ENCODE data around the gene RAPGEF4. TPM values are rescaled to one million over a fixed set of nuclear protein-coding genes. Genes with fewer than 3 reads are reported as not detected.
"Not testable (repeated sequence)": the region's sequence is repeated elsewhere in the genome, so short reads cannot be mapped to it uniquely, and the experiment has no call there.

The RAPGEF4 gene
- polyA plus RNA-seq, 4 donors, result 5.8 to 13.0 (median 9.6) TPM

DNA sequence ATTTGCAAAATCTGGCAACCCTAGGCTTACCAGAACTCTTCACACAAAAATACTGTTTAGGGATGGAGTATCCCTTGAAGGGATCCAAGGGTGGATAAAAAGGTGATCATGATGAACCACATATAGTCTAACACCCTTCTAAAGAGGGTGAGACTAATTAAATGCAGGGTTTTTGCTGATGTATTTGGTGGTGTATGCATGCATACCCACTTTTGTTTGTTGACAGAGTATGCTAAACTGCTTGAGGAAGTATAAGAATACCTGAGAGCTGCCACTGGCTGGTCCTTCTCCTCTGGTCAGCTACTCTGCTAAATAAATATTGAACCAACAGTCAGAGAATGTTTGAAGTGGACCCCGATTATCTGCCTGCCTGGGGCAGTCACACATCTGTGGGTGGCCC lies 34.2 kb downstream of the RAPGEF4 start:
- DNase-seq (ENCODE audit: low read depth in 4 of 4, low spot score in 3 of 4), result no peak

DNA sequence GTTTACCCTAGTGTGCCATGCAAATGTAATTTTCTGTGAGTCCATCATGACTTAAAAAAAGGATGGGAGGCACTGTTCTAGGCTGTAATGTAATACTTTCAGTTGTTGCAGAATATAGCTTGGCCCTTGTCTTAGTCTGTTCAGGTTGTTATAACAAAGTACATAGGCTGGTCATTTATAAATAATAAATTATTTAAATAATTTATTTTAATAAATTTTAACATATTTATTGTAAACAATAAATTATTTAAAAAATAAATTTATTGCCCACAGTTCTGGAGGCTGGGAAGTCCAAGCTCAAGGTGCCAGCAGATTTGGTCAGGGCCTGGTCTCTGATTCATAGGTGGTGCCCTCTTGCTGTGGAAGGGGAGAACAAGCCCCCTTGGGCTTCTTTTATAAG lies 35.2 kb downstream of the RAPGEF4 start:
- no peak for DNase-seq (ENCODE audit: low read depth in 4 of 4, low spot score in 3 of 4)

DNA sequence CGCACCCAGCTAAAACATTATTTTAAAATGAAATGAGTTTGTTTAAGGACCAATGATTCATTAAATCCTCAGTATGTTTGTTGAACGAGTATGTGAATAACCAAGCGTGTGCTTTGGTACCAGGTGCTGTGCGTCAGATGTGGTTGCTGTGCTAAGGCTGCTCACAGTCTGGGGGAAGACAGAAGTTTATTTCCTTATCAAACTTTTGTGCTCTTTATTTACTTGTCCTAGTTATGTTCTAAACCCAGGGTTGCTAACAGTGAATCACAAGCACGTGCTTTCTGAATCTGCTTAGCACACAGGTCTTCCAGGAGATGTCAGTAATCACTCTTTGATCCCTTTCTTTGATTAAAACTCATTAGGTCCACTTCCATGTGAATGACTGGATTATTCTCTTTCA lies 37.0 kb downstream of the RAPGEF4 start:
- DNase-seq (ENCODE audit: low read depth in 4 of 4, low spot score in 3 of 4), result no peak

DNA sequence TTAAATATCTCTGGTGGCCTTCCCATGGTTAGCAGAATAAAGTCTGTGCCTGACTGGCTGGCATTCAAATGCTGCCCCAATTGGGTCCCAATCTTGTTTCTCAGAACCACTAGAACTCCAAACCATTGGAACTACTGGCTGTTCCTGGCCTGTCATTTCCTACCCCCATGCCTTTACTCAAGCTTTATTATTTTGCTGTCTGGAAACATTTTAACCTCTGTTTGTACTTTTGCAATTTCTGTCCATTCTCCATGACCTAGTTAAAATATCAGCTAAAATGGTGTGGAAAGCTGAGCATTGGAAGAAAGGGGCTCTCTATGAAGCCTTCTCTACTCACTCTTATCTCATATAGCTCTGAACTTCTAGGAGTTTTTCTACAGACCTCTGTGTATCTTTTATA lies 38.7 kb downstream of the RAPGEF4 start:
- DNase-seq (ENCODE audit: low read depth in 4 of 4, low spot score in 3 of 4), result no peak

DNA sequence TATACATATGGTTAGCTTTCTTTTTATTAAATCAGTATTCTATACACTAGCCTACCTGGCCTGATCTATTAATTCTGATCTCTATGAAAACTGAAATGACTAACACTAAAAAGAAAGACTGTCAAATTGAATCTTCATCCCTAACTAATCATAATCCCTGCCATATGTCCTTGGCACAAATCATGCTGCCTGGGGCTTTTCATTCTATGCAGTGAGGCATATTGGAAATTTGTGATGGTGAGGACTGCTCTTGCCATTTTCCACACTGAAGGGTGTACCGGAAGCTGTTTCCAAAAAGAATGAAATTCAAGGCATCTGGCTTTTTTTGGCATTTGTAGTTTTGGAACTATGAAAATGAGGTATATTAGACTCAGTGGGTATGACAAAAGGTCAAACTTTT lies 39.7 kb downstream of the RAPGEF4 start:
- DNase-seq (ENCODE audit: low read depth in 4 of 4, low spot score in 3 of 4), result no peak

DNA sequence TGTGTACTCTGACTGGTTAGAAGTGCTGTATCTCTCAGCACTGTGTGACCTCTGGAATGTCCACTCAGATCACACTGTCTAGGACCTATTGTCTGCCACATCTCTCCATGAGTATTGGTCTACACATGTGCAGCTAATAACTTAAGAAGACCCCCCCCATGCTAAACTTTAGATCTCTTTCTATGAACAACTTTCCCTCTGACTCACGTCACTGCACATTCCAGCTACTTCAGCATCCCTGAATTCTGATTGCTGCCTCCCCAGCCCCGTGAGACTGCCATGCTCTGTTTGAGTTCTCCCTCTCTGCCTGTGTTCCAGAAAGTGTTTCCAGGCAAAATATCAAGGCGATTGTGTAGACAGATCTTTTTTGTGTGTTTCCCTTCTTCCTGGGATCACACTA lies 41.8 kb downstream of the RAPGEF4 start:
- no peak for DNase-seq (ENCODE audit: low read depth in 4 of 4, low spot score in 3 of 4)

DNA sequence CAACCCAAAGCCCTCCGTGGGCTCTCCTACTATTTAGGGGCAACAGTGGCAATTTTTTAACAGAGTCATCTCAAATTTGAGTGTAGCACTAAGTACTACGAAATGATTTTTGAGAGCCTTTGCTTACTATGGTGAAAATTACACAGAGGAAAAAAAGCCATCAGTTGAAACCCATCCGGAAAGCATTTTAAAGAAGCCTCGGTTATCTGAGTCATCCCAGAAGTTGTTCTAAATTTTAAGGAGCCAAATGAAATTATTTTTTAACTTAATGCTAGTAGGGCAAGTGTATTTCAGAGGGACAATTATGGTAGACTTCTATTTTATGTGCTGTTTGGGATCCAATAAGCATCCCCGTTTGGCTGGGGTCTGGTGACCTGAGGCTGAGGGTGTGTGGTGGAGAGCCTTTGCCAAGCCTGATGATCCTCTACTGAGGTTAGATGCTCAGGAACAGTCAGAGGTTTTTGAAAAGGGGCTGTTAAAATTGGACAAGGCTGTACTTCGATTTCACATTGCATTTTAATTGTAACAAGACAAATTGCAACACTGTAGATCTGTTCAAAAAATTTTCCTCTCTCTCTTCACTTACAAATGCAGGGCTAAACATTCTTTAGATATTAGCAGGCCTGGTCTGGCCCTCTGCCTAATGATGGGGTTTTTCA lies 47.0 kb downstream of the RAPGEF4 start:
- DNase-seq (ENCODE audit: low read depth in 4 of 4, low spot score in 3 of 4), result no peak

DNA sequence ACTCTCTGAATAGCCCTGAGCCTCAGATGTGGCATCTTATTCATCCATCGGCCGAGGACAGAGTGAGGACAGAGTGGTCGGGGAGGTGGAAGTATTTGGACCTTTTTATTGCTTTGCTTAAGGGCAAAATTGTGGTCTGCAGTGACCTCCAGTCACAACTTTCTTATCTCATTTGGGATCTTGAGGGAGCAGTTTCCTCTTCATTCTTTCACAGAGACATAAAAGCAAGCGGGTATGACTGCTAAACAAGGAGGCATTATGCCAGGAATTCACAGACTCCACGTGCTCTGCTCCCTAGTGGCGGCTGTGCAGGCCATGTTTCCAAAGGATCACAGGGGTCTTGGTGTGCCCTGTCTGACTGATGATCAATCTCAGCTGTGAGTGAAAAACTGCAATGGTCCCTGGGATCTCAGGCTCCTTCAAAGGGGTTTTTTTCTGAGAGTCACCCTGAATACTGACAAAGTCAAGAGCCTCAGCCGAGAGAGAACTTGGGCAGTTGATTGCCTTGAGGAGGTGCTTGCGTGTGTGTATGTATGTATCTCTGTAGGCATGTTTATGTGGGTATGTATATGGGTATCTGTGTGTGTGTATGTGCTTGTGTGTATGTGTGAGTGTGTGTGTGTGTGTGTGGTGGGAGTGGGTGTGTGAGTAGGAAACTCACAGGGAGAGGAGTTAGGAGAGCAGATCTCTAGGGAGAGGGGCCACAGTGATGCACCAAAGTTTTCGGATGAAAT lies 47.7 kb downstream of the RAPGEF4 start:
- DNase-seq (ENCODE audit: low read depth in 4 of 4, low spot score in 3 of 4), result peak in 1 of 4 donors; percentile 8

DNA sequence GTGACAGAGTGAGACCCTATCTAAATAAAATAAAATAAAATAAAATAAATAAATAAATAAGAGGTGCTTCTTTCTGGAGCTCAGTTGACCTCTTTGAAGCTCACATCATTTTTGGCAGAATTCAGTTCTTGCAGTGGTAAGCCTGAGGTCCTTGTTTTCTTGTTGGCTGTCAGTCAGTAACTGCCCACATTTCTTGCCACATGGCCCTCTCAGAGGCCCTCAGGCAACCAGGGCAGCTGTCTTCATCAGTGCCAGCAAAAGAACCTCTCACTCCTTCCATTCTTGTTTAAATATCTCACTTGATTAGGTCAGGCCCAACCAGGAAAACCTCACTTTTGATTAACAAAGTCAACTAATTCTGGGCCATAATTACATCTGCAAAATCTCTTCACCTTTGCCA lies 53.2 kb downstream of the RAPGEF4 start:
- no peak for DNase-seq (ENCODE audit: low read depth in 4 of 4, low spot score in 3 of 4)

DNA sequence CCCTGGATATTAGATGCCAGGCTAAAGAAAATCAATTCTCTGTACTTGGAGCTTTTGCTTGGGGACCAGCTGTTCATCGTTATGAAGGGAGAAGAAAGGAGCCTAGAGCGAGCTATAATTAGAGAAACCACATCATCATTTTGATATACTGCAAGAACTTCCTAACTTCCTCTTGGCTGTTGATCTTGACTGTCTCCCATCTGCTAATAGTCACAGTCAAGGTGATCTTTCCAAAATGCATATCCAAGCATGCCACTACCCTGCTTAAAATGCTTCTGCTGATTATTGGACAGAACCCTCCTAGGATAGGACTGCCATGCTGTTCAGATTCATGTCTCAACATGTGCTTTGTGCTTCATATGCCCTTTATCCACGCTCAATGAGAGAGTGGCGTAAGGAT lies 54.8 kb downstream of the RAPGEF4 start:
- no peak for DNase-seq (ENCODE audit: low read depth in 4 of 4, low spot score in 3 of 4)

DNA sequence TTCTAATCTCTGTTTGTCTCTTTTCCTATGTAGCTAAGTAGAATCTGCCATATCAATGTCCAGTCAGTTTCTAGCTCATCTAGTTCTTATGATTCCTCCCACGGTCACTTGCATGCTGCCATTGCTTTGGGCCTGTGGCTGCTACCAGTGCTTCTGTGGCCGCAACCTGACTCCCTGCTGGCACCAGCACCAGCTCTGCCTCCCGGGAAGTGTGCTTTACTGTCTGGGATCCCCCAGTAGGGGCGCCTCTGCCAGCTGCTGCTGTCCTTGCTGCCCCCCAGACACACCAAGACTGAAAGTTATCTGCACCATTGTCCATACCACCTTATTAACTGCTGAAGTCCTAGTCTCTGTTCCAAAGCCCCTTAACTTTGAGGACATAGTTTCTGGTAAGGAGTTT lies 56.3 kb downstream of the RAPGEF4 start:
- DNase-seq (ENCODE audit: low read depth in 4 of 4, low spot score in 3 of 4), result no peak

DNA sequence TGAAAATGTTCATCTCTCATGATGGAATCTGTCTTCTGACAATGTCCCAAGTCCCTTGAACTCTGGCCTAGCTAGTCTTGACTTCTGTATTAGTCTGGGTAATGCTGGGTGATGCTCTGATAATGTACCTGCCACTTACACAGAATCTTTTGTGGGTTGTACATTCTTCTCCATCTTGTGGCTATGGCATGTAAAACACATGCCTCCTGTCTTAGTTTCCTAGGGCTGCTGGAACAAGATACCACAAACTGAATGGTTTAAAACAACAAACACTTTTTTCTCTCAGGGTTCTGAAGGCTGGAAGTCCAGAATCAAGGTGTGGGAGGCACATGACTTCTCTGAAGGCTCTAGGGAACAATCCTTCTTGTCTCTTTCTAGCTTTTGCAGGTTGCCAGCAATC lies 57.1 kb downstream of the RAPGEF4 start:
- no peak for DNase-seq (ENCODE audit: low read depth in 4 of 4, low spot score in 3 of 4)

DNA sequence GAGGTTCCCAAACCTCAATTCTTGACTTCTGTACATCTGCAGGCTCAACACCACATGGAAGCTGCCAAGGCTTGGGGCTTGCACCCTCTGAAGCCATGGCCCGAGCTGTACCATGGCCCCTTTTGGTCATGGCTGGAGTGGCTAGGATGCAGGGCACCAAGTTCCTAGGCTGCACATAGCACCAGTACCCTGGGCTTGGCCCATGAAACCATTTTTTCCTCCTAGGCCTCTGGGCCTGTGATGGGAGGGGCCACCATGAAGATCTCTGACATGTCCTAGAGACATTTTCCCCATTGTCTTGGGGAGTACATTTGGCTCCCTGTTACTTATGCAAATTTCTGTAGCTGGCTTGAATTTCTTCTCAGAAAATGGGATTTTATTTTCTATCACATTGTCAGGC lies 67.7 kb downstream of the RAPGEF4 start:
- not testable (repeated sequence) for DNase-seq (ENCODE audit: low read depth in 4 of 4, low spot score in 3 of 4)

DNA sequence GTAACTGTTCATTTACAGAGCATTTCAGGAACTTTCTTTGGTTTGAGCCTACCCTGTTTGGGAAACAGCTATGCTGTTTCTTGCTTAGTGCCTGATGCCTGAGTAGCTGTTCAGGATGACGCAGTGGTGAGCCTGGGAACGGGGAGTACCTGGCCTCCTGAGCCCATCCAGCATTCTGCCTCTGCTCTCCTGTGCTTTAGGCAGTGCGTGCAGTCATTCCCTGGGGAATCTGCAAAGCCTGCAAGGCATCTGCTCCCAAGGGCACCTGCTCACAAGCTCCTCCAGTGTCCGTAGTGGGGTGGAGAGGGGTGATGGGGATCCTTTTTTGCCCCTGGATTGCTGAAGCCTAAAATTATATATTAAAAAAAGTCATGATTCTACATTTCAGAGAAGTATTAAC lies 68.8 kb downstream of the RAPGEF4 start:
- no peak for DNase-seq (ENCODE audit: low read depth in 4 of 4, low spot score in 3 of 4)

DNA sequence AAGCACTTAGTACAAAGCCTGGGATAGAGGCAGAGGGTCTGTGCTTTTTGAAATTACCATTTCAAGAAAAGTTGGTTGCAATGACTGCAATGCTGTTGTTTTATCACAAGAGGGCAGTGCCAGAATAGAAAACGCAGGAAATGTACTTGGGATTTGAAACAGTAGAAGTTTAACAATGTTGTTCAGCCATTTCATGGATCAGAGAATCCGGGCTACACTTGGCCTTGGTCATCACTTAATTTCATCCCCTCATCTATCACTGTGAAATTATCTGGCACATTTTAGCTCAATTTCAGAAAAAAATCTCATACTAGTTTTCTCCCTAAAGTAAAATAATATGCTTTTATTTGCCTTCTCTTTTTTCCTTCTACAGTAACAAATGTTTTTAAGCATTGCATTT lies 70.8 kb downstream of the RAPGEF4 start:
- peak in 1 of 4 donors; percentile 37 for DNase-seq (ENCODE audit: low read depth in 4 of 4, low spot score in 3 of 4)

DNA sequence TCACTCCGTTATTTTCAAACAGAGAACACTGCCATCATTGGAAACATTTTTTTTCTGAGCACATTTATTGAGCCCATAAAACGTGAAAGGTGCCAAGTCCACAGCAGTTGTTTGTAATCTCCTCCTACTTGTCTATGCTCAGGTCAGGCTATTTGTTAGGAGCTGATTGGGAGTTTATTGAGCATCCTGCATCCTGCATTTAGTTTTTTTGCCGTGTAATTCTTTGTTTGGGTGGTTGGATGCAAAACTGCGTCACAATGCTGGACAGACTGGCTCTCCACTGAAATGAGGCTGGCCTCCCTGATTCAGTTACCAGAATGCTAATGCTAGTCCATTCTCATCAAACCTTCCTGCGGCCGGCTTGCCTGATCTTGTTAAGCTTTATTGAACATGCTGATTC lies 71.4 kb downstream of the RAPGEF4 start:
- no peak for DNase-seq (ENCODE audit: low read depth in 4 of 4, low spot score in 3 of 4)

DNA sequence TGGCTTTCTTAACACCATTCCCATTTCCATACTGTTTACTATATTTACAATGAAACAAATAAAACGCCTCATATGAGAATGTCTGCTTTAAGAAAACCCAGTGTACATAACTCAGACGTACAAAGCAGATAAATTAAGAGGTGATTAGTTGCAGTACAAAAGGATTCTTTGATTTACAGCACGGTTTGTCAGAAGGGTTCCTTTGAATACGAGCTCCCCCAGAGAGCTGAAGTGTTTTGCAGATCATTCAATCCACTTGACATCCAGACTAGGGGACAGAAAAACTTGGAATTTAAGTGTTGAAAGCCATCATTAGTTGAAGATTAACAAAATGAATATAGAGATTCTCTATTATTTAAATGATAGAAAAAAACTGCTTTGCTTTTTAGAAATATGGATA lies 72.5 kb downstream of the RAPGEF4 start:
- no peak for DNase-seq (ENCODE audit: low read depth in 4 of 4, low spot score in 3 of 4)

DNA sequence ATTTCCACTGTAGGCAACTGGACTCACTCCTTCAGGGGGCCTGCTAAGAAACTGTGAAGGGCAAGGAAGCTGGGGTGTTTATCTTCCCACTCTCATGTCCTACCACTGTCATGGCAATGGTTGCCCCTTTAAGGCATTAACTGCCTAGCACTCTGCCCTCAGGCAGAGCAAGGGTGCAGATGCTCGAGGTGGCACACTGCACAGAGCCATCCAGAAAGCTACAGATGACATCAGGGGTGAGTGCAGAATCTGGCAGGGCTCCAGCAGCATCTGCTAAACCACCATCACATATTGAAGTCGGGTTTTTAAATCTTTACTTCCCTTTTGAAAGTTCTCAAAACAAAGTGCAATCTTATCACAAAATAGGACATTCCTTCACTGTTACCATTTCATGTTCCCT lies 75.4 kb downstream of the RAPGEF4 start:
- DNase-seq (ENCODE audit: low read depth in 4 of 4, low spot score in 3 of 4), result no peak

DNA sequence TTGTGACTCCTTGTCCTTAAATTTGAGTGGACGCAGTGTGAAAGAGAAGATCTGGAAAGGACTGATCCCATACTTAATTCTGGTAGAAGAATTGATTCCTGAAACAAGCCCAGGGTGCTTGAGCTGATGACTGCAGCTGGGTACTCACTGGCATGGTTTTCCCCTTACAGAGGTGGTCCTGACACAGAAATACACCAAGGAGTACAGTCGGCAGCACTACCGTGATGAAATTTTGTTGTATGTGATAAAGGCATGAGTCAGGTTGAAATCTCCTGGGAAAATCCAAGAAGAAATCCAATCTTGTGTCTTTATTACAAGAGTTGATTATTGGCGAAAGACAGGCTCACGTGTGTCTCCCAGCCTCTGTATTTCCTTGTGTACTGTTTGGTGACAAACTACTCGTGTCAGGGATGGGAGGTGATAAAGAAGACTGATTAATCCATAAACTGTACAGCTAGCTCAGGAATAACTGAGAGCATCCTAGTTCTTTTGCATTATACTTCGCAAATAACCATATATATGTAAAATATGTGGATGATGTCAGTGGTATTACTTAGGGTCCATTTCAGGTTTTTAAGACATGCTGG lies 76.6 kb downstream of the RAPGEF4 start:
- DNase-seq (ENCODE audit: low read depth in 4 of 4, low spot score in 3 of 4), result no peak

DNA sequence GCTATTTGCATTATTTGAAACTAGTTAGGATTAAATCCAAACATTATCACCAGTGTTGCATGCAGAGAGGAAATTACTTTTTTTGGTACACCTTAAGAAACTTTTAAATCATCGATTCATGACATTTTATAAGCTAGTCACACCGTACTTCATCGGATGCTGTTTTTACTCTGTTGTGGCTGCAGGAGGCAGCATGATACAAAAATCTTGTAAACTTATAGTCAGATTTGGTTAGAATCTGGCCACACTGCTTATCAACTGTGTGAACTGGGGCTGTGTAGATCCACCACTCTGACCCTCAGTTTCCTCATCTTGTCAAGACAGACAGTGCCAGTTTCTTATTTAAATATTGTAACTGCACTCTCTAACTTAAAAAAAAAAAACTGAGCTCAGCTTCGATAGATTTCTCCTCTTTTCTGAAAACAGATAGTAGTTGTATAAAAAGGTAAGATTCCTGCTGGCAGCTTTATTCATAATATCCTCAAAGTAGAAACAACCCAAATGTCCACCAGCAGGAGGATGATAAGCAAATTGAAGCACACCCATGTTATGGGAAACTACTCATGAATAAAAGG lies 77.8 kb downstream of the RAPGEF4 start:
- DNase-seq (ENCODE audit: low read depth in 4 of 4, low spot score in 3 of 4), result no peak

DNA sequence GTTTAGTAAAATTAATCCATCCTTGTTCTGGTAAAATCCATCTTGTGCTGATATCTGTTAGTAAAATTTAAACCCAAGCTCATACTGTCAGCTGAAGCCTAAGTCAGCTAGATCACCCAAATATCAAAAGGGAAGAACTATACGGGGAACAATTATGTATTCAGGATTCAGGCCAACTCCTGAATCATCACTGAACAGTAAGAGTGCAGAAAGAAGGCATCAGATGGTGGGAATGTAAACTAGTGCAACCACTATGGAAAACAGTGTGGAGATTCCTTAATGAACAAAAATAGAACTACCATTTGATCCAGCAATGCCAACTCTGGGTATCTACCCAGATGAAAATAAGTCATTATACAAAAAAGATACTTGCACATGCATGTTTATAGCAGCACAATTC lies 81.8 kb downstream of the RAPGEF4 start:
- DNase-seq (ENCODE audit: low read depth in 4 of 4, low spot score in 3 of 4), result no peak

DNA sequence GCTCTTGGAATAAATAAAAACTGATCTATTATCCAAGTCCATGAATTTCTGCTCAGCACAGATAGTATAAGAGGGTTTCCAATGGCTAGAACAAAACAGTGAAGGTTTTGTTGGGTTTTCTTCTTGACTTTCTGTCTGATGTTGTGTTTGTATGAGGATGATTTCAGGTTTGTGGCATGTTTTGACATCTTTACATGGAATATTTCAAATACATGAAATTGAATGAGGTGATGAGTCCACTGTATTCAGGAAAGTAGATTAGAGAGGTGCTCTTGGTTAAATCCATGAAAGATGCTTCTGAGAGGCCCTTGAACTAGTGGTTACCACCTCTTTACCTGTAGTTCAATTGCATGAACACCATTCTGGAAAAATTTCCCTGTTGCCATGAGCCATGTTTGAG lies 84.3 kb downstream of the RAPGEF4 start:
- DNase-seq (ENCODE audit: low read depth in 4 of 4, low spot score in 3 of 4), result no peak
